Aorta (tissue), 5 donors: ENCODE measurements around the gene NFIX. TPM values are rescaled to one million over a fixed set of nuclear protein-coding genes. Genes with fewer than 3 reads are reported as not detected.

Source experiments
- ATAC-seq: fragments of 200-7000 bp; cut with Tn5 transposase; one replicate; pipeline ENCODE4 v1.9.1; 2022; ENCODE audit warnings: moderate library complexity; ENCODE audit not compliant: low FRiP score
- DNase-seq, 2 donors: peaks; one replicate each; pipeline ENCODE4 v3.0.0-alpha.2; 2020
- H3K27ac ChIP-seq, 2 donors: one replicate each; pipeline ENCODE4 v1.5.1; 2013; ENCODE audit warnings: low read length in 2 of 2, mild to moderate bottlenecking in 2 of 2, moderate library complexity in 2 of 2, control low read depth in 1 of 2, inconsistent platforms in 1 of 2, low read depth in 1 of 2
- H3K27me3 ChIP-seq, 2 donors: one replicate each; pipeline ENCODE4 v1.6.1; 2013; ENCODE audit warnings: control low read depth in 1 of 2, low read length in 1 of 2, mild to moderate bottlenecking in 1 of 2, moderate library complexity in 1 of 2; ENCODE audit not compliant: insufficient read depth in 2 of 2, control insufficient read depth in 1 of 2
- H3K36me3 ChIP-seq, 2 donors: one replicate each; pipeline ENCODE4 v1.6.1; 2013; ENCODE audit warnings: control low read depth in 1 of 2, low read length in 1 of 2, mild to moderate bottlenecking in 1 of 2; ENCODE audit not compliant: insufficient read depth in 2 of 2, control insufficient read depth in 1 of 2
- H3K4me1 ChIP-seq, 2 donors: one replicate each; pipeline ENCODE4 v1.6.1; 2013; ENCODE audit warnings: low read length in 2 of 2, control low read depth in 1 of 2, mild to moderate bottlenecking in 1 of 2, moderate library complexity in 1 of 2; ENCODE audit not compliant: insufficient read depth in 2 of 2, control insufficient read depth in 1 of 2
- H3K4me3 ChIP-seq, 2 donors: one replicate each; pipeline ENCODE4 v1.5.1; 2013; ENCODE audit warnings: low read length in 2 of 2, control low read depth in 1 of 2, mild to moderate bottlenecking in 1 of 2
- H3K9me3 ChIP-seq: one replicate; pipeline ENCODE4 v1.6.1; 2013; ENCODE audit warnings: mild to moderate bottlenecking, low read length; ENCODE audit not compliant: control insufficient read depth
- WGBS, 2 donors: extraction: QIAGEN DNeasy Blood & Tissue Kit; methylation state at CpG; one replicate each; pipeline ENCODE4 v1.1.7; 2013; 5-methylcytosine and 5-hydroxymethylcytosine counted together
- intact Hi-C, 2 donors: fragments of 100-400 bp; cut with DNase I; formaldehyde crosslinking; loops; one replicate each; pipeline versions ENCODE4 v1.14.2 to v1.15.0; 2022
- polyA plus RNA-seq, 2 donors: library from polyadenylated mRNA; stranded (reverse); fragments of 200-250 nt; gene quantifications; one replicate each; pipeline ENCODE4 v1.2.3, GENCODE V29; 2013
- total RNA-seq, 2 donors: library from RNA; stranded (reverse); fragmentation: NEBNext Ultra II Directional; extraction: Animal tissue kit (Norgen Biotek cat#: 25700); gene quantifications; one replicate each; pipeline ENCODE4 v1.2.1, GENCODE V29; 2021
- donor health status: healthy with polysubstance abuse.
- donor health status: Bipolar disorder and iron deficiency.
- donor health status: DM: no; HTN: no; CAD: no.
- donor health status: DM: no; HTN: no; CAD: no.
- donor health status: DM: yes; HTN: yes; CAD: no.

Gene NFIX
- total and polyA plus RNA-seq, 4 donors = 45.5 to 327 (median 117) TPM

GRCh38 chr19:13092606-13093235 is 97.4 kb downstream of the NFIX start:
- Histone ChIP-seq H3K9me3 (no peaks in the 10 kb centered on the region), H3K27ac (peak overlapping the region; percentile 83 to 88), H3K4me1 (peaks cover 0 to 3% of the 10 kb centered on the region in 2 donors), H3K36me3 (no peaks in the 10 kb centered on the region), H3K27me3 (no peaks in the 10 kb centered on the region), H3K4me3 (no peak overlapping the region)
- WGBS, 2 donors = 16 to 22% methylated on average over 14 of the region's 14 CpGs
- ATAC-seq (no peak), DNase-seq (peak in 1 of 2 donors; percentile 73)
- intact Hi-C loops = loop anchor here in 1 of 2 donors (1.0 to 5.0 kb wide), 2 partner anchors 95 to 109 kb away; partner anchors contain the start of gene NFIX

- Histone ChIP-seq H3K4me3 (no peak overlapping the region), H3K36me3 (no peaks in the 10 kb centered on the region), H3K4me1 (peaks cover 0 to 3% of the 10 kb centered on the region in 2 donors), H3K27ac (peak overlapping the region; percentile 49 to 59), H3K9me3 (no peaks in the 10 kb centered on the region), H3K27me3 (no peaks in the 10 kb centered on the region)
- peak; percentile 73 for ATAC-seq
- intact Hi-C loops = loop anchor here (1.0 to 5.0 kb wide), 3 partner anchors 96 to 115 kb away; partner anchors contain the start of gene NFIX (in 1 of the 2)
- 17 to 21% methylated on average over 11 to 12 of the region's 12 CpGs for WGBS, 2 donors
- DNase-seq = peak; percentile 90 to 93
Observed at GRCh38 chr19:13093407-13094105, 98.3 kb downstream of the NFIX start.

- intact Hi-C loops = loop anchor here (2.0 to 5.0 kb wide), 2 partner anchors 97 to 115 kb away; partner anchors contain the start of gene NFIX (in 1 of the 2)
- WGBS, 2 donors = 5 to 8% methylated on average over 4 to 5 of the region's 5 CpGs
- DNase-seq = no peak
Observed at GRCh38 chr19:13094106-13094504, 98.8 kb downstream of the NFIX start.

DNA sequence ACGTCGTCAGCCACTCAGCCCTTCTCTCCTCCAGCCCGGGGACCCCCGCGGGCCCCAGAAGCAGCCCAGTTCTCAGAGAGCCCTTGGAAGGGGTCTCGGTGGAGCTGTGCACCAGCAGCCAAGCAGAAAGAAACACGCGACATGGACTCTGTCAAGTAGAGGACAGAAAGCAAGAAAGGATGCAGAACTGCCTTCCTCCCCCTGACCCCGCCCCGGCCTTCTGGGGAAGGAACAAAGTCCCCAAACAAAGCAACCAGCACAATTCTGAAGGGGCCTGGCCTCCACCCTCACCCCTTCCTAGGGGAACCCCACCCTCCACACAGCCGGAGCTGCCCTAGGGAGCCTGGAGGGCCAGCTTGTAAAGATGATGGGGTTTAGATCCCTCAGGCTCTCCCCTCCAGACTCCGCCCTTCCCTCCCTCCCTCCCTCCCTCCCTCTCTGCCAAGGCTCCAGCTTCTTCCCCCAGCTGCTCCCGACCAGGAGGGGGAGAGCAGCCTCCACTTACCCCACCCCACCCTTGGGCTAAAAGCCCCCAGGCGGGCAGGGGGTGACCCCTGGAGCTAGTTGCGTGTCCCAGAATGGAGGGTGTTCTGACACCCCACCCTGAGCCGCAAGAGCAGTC is 99.6 kb downstream of the NFIX start:
- Histone ChIP-seq H3K4me1 (peaks cover 0 to 3% of the 10 kb centered on the region in 2 donors), H3K36me3 (no peaks in the 10 kb centered on the region), H3K27ac (no peak overlapping the region), H3K27me3 (no peaks in the 10 kb centered on the region), H3K9me3 (no peaks in the 10 kb centered on the region), H3K4me3 (no peak overlapping the region)
- intact Hi-C loops = loop anchor here (2.0 to 5.0 kb wide), 2 partner anchors 98 to 116 kb away; partner anchors contain the start of gene NFIX (in 1 of the 2)
- peak in 1 of 2 donors; percentile 65 for DNase-seq
- ATAC-seq = no peak
- WGBS, 2 donors = 41 to 44% methylated on average over 14 to 16 of the region's 16 CpGs

More at GRCh38 chr19:13094106-13094504, 98.8 kb downstream of the NFIX start:
- no peak for ATAC-seq
- H3K9me3 ChIP-seq = no peaks in the 10 kb centered on the region
- H3K27me3 ChIP-seq = no peaks in the 10 kb centered on the region
- no peak overlapping the region for H3K4me3 ChIP-seq
- H3K27ac ChIP-seq = peak overlapping the region; percentile 25 to 49
- H3K36me3 ChIP-seq = no peaks in the 10 kb centered on the region
- peaks cover 0 to 3% of the 10 kb centered on the region in 2 donors for H3K4me1 ChIP-seq

- no peak for ATAC-seq
- Histone ChIP-seq H3K36me3 (no peaks in the 10 kb centered on the region), H3K27me3 (no peaks in the 10 kb centered on the region), H3K4me3 (no peak overlapping the region), H3K4me1 (peaks cover 0 to 3% of the 10 kb centered on the region in 2 donors), H3K9me3 (no peaks in the 10 kb centered on the region), H3K27ac (no peak overlapping the region)
- intact Hi-C loops = loop anchor here in 1 of 2 donors (2.0 kb wide), 1 partner anchor 117 kb away; no protein-coding TSS in a partner anchor
- peak in 1 of 2 donors; percentile 65 for DNase-seq
- WGBS, 2 donors = 64 to 65% methylated on average over 25 of the region's 25 CpGs
Observed at GRCh38 chr19:13095393-13095784, 100.1 kb downstream of the NFIX start.

GRCh38 chr19:13095934-13096927 is 101.0 kb downstream of the NFIX start:
- Histone ChIP-seq H3K27ac (no peak overlapping the region), H3K36me3 (no peaks in the 10 kb centered on the region), H3K27me3 (no peaks in the 10 kb centered on the region), H3K9me3 (no peaks in the 10 kb centered on the region), H3K4me3 (no peak overlapping the region), H3K4me1 (peaks cover 0 to 3% of the 10 kb centered on the region in 2 donors)
- intact Hi-C loops = loop anchor here in 1 of 2 donors (2.0 kb wide), 1 partner anchor 117 kb away; no protein-coding TSS in a partner anchor
- DNase-seq (peak in 1 of 2 donors; percentile 64), ATAC-seq (no peak)
- 68 to 70% methylated on average over 42 to 44 of the region's 44 CpGs for WGBS, 2 donors

DNA sequence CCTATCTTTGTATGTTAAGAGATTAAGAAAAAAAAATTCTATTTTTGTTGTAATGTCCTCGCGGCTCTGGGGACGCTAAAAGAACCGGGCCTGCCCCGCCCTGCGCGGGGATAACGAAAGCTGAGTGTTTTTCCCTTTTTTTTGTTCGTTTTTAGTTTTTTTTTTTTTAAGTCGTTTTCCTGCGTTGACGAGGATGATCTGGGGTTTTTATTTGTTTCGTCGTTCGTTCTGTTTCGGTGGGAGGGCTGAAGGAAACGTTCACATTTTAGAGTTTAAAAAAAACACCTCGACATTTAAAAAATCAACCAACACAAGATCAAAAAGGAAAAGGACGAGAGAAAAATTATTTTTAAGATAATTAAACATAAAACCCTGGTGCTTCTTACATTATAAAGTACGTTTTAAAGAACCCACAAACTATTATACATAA is 101.8 kb downstream of the NFIX start:
- whole genome bisulfite sequencing, 2 donors = 73 to 76% methylated on average over 20 of the region's 20 CpGs
- intact Hi-C loops = no loop called here
- no peak for DNase-seq
- ATAC-seq = no peak
- Histone ChIP-seq H3K4me1 (peaks cover 0 to 3% of the 10 kb centered on the region in 2 donors), H3K9me3 (no peaks in the 10 kb centered on the region), H3K4me3 (no peak overlapping the region), H3K27me3 (no peaks in the 10 kb centered on the region), H3K27ac (no peak overlapping the region), H3K36me3 (no peaks in the 10 kb centered on the region)
